ENCODE results near the gene COL19A1. TPM values are rescaled to one million over a fixed set of nuclear protein-coding genes. Genes with fewer than 3 reads are reported as not detected.

The COL19A1 gene
- total and polyA plus RNA-seq, 2 of the 13 experiments (the other 11 are each of a cell fraction or from before 2014, with no cell fraction given) = not detected

DNA sequence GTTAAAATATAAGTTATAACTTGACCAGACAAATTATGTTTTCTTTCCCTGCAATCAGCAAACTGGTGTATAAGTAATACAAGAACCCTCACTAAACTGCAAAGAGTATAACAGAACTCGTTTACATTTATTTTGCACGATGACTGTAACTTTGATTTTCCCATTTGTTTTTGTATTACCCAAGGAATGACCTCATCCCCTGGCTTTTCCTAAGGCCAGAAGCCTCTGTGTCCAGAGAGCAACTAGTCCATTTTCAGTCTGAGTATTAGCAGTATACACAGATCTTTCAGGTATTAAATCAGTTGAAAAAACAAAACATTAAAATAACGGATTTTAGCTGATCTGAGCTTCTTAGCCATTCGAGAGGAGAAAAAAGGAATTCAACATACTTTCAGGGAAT is 17.2 kb downstream of the COL19A1 start:
- BruUV-seq (replicated peaks) = no TSS peak
- DNase-seq (ENCODE audit: low spot score) (no peak), ATAC-seq (no peak), FAIRE-seq (no peak)
- in situ Hi-C loops (cut with HindIII; ENCODE audit: extremely low pct_ligation_motif_present, low pct_unique_long_range_greater_than_20kb) (no loop called here), intact Hi-C loops (cut with micrococcal nuclease; ENCODE audit: unreplicated experiment) (no loop called here)
- no peaks in the 10 kb centered on the region for H3K79me2 ChIP-seq (ENCODE audit: insufficient read depth, low read length)
- H4K20me1 ChIP-seq (ENCODE audit: insufficient read depth, low read length) = no peaks in the 10 kb centered on the region
- H3K27ac ChIP-seq (ENCODE audit: extremely low read length, insufficient read depth, low read length) = no peak overlapping the region
- H3K4me1 ChIP-seq (ENCODE audit: insufficient read depth, low read length) = no peaks in the 10 kb centered on the region
- no peaks in the 10 kb centered on the region for H3K9me3 ChIP-seq (ENCODE audit: low read length)
- 1% methylated on average over 4 of the region's 4 CpGs for WGBS (ENCODE audit: low lambda C conversion rate)
- POLR2A ChIA-PET = no interaction called here
- TF ChIP-seq ZNF746 (CRISPR knock-in tag; IDR thresholded peaks at IDR 0.05) = no peak
- TF ChIP-seq ATF7 (IDR thresholded peaks at IDR 0.05) = peak; percentile 18; the same call in 1 of the 2 replicates
- TF ChIP-seq ATF7 (CRISPR knock-in tag; IDR thresholded peaks at IDR 0.05) = no peak
- TF ChIP-seq JARID2 (CRISPR knock-in tag; IDR thresholded peaks at IDR 0.05; ENCODE audit: insufficient replicate concordance) = no peak
- TF ChIP-seq ZBTB7B (CRISPR knock-in tag; IDR thresholded peaks at IDR 0.05) = no peak
- no peak for TF ChIP-seq RORA (CRISPR knock-in tag; IDR thresholded peaks at IDR 0.05)
- H2AFZ ChIP-seq (ENCODE audit: low read length) = no peak overlapping the region
- no peak overlapping the region for H3K9ac ChIP-seq (ENCODE audit: insufficient read depth, low read depth, low read length)
- no peak overlapping the region for H3K4me2 ChIP-seq (ENCODE audit: low read depth, low read length)
- H3K4me3 ChIP-seq (replicated peaks in 1 of 3; ENCODE audit: insufficient read depth in 1 of 3, low read depth in 2 of 3, low read length in 3 of 3) = no peak overlapping the region
- no peaks in the 10 kb centered on the region for H3K36me3 ChIP-seq (replicated peaks in 1 of 2; ENCODE audit: control insufficient read depth in 1 of 2, insufficient read depth in 2 of 2, low read length in 2 of 2)
- H3K27me3 ChIP-seq (ENCODE audit: control insufficient read depth in 1 of 2, insufficient read depth in 2 of 2, low read length in 2 of 2) = no peaks in the 10 kb centered on the region
- CTCF ChIA-PET (ENCODE audit: low intra/inter-chr PET ratio, low total read pairs) = no interaction called here

DNA sequence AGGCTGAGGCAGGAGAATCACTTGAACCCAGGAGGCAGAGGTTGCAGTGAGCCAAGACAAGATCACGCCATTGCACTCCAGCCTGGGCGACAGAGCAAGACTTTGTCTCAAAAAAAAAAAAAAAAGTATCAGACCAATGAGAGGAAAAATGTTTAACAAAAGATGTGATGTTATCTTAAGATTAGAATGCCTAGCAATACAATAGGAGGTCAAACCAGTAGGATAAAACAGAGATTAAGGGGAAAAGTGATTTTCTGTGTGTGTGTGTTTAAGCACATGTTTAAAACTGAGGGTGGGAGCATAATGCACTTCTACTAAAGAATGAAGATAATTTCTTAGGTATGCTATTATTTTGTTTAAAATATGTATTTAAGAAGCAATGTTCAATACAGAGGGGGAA is 17.9 kb downstream of the COL19A1 start:
- ATAC-seq (no peak), DNase-seq (ENCODE audit: low spot score) (no peak), FAIRE-seq (no peak)
- Histone ChIP-seq H3K4me1 (ENCODE audit: insufficient read depth, low read length) (no peaks in the 10 kb centered on the region), H3K9ac (ENCODE audit: insufficient read depth, low read depth, low read length) (no peak overlapping the region), H3K79me2 (ENCODE audit: insufficient read depth, low read length) (no peaks in the 10 kb centered on the region), H3K9me3 (ENCODE audit: low read length) (no peaks in the 10 kb centered on the region), H3K27ac (ENCODE audit: extremely low read length, insufficient read depth, low read length) (no peak overlapping the region), H3K36me3 (replicated peaks in 1 of 2; ENCODE audit: control insufficient read depth in 1 of 2, insufficient read depth in 2 of 2, low read length in 2 of 2) (no peaks in the 10 kb centered on the region), H4K20me1 (ENCODE audit: insufficient read depth, low read length) (no peaks in the 10 kb centered on the region), H3K4me2 (ENCODE audit: low read depth, low read length) (no peak overlapping the region), H2AFZ (ENCODE audit: low read length) (no peak overlapping the region), H3K27me3 (ENCODE audit: control insufficient read depth in 1 of 2, insufficient read depth in 2 of 2, low read length in 2 of 2) (no peaks in the 10 kb centered on the region), H3K4me3 (replicated peaks in 1 of 3; ENCODE audit: insufficient read depth in 1 of 3, low read depth in 2 of 3, low read length in 3 of 3) (no peak overlapping the region)
- intact Hi-C loops (cut with micrococcal nuclease; ENCODE audit: unreplicated experiment) = no loop called here
- POLR2A ChIA-PET = no interaction called here
- CTCF ChIA-PET (ENCODE audit: low intra/inter-chr PET ratio, low total read pairs) = no interaction called here
- no TSS peak for BruUV-seq (replicated peaks)
- WGBS (ENCODE audit: low lambda C conversion rate) = 5% methylated on average over 2 of the region's 2 CpGs
- in situ Hi-C loops (cut with HindIII; ENCODE audit: extremely low pct_ligation_motif_present, low pct_unique_long_range_greater_than_20kb) = no loop called here
- TF ChIP-seq KDM3A (CRISPR knock-in tag; IDR thresholded peaks at IDR 0.05; ENCODE audit: low read depth) (no peak), FOSL1 (CRISPR knock-in tag; IDR thresholded peaks at IDR 0.05; ENCODE audit: borderline replicate concordance) (no peak), ZNF546 (CRISPR knock-in tag; conservative IDR thresholded peaks at IDR 0.05) (no peak), ZC3H4 (CRISPR knock-in tag; IDR thresholded peaks at IDR 0.05; ENCODE audit: borderline replicate concordance) (no peak), ZNF350 (CRISPR knock-in tag; IDR thresholded peaks at IDR 0.05; ENCODE audit: borderline replicate concordance, low read depth) (no peak), ATRX (CRISPR knock-in tag; IDR thresholded peaks at IDR 0.05; ENCODE audit: borderline replicate concordance) (no peak), FOXC1 (CRISPR knock-in tag; IDR thresholded peaks at IDR 0.05; ENCODE audit: borderline replicate concordance) (no peak), SRSF9 (IDR thresholded peaks at IDR 0.05; ENCODE audit: borderline replicate concordance, insufficient read depth, low read depth, low read length, poor library complexity, severe bottlenecking) (no peak), ZBTB42 (CRISPR knock-in tag; IDR thresholded peaks at IDR 0.05) (no peak), BRD4 (CRISPR knock-in tag; IDR thresholded peaks at IDR 0.05) (no peak)
- TF ChIP-seq, protein P1, sequence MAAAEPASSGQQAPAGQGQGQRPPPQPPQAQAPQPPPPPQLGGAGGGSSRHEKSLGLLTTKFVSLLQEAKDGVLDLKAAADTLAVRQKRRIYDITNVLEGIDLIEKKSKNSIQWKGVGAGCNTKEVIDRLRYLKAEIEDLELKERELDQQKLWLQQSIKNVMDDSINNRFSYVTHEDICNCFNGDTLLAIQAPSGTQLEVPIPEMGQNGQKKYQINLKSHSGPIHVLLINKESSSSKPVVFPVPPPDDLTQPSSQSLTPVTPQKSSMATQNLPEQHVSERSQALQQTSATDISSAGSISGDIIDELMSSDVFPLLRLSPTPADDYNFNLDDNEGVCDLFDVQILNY (CRISPR knock-in tag; conservative IDR thresholded peaks at IDR 0.05) = no peak
- TF ChIP-seq, protein P2, sequence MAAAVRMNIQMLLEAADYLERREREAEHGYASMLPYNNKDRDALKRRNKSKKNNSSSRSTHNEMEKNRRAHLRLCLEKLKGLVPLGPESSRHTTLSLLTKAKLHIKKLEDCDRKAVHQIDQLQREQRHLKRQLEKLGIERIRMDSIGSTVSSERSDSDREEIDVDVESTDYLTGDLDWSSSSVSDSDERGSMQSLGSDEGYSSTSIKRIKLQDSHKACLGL (CRISPR knock-in tag; IDR thresholded peaks at IDR 0.05) = no peak
